HG03575 (cell line): Measurements from ENCODE around the gene DMD.
"Not testable (repeated sequence)": the region's sequence is repeated elsewhere in the genome, so short reads cannot be mapped to it uniquely, and the experiment has no call there.

Source experiments
- ATAC-seq: cut with Tn5 transposase; IDR thresholded peaks from one replicate; pipeline ENCODE4 v1.9.1; 2021; ENCODE audit not compliant: unreplicated experiment, insufficient number of reproducible peaks, low FRiP score; ENCODE audit errors: extremely low read depth

The DMD gene

DNA sequence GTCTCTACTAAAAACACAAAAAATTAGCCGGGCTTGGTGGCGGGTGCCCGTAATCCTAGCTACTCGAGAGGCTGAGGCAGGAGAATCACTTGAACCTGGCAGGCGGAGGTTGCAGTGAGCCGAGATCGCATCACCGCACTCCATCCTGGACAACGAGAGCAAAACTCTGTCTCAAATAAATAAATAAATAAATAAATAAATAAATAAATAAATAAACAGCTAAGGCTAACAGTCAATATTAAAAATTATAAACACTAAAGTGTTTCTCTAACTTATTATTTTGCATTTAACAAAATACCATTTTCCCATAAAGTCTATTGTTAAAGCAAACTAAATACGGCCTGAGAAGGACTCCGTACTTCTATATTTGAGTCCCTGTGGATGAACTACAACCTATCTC lies 137.7 kb downstream of the DMD start:
- ATAC-seq: not testable (repeated sequence)

DNA sequence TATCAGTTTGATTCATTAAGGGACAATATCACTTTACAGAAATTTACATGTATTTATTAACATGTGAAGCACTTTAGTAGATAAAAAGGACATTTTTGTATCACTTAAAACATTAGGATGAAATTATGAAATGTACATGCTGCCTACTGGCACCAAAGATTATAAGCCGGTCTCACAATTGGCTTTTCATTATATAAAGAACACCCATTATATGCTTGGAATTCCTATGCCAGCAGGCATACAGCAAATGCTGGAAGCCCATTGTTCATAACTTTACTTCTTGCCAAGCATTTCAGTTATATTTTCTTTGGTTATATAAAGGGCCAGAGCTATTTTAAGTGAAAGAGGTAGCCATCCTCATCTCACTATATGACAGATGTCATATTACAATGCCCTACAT lies 145.9 kb downstream of the DMD start:
- ATAC-seq: no peak

DNA sequence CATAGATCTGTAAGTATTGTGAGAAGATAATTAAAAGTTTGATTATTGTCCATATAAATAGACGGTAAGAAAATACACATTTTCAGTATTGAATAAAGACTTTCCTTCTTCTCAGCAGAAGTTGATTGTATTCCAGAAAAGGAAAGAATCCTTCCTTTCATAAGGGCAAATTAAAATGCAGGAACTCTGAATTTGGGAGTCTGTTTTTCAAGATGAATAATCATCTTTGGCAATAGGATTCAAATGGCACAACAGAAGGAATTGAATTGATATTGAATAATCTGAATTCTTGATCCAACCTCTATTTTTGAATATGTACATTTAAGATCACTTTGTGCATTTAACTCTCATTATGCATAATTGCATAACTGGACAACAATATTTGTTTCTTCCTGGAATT lies 149.3 kb downstream of the DMD start:
- no peak for ATAC-seq

DNA sequence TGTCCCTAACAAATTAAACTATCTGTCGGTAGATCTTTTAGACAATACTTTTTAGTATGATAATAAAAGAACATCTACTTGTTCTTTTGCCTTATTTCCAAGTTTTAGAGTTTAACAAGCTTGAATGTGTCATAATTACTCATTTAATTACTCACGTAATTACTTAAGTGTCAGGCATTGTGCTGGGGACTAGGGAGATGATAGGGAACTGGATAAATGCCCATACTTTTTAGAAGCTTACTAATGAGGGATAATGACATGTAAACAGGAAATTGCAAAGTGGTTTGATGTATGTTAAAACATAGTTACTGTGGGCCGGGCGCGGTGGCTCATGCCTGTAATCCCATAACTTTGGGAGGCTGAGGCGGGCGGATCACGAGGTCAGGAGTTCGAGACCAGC lies 158.3 kb downstream of the DMD start:
- no peak for ATAC-seq

DNA sequence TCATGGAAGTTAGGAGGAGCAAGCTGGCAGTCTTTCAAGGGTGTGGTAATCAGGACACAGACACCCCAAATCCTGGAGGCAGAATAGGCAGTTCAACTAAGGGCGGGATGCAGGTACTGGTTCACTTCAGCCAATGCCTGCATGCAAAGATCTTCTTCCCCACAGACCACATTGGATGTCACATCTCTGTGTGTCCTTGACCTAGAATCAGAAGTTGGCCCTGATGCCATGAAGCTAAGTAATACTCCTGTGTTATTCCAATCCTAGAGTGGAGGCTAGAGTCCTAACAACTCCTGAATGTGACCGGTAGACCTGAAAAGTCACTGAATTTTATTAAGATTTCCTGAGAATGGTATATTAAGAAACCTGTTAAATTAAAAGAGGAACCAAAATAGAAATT lies 165.5 kb downstream of the DMD start:
- no peak for ATAC-seq

DNA sequence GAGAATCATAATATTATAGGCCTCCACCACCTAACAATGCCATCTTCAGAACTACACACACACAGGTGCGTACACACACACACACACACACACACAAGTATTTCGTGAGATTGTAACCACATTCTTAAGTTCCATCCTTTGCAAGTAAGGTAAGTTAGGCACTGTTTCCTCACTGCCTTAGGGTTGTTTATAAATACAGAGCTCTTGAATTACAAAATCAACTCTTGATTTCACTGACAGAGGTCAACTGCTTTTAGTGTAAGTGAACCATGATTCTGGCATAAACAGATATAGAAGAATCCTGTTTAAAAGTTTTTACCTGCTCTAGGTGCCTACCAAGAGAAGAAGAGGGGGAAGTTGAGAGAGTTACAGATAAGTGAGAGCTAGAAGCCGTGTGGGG lies 166.1 kb downstream of the DMD start:
- no peak for ATAC-seq

DNA sequence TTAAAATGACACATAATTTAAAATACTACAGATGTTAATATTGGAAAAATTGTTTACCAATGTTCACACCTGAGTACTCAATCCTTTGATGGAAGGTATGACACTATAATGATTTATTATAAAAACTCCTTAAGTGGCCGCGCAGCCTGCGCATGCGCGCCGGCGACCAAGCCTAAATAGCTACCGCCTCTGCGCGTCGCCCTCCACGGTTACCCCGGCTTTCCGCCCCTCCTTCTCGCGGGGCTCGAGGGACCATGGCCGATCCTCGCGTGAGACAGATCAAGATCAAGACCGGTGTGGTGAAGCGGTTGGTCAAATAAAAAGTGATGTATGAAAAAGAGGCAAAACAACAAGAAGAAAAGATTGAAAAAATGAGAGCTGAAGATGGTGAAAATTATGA lies 170.2 kb downstream of the DMD start:
- ATAC-seq: no peak

DNA sequence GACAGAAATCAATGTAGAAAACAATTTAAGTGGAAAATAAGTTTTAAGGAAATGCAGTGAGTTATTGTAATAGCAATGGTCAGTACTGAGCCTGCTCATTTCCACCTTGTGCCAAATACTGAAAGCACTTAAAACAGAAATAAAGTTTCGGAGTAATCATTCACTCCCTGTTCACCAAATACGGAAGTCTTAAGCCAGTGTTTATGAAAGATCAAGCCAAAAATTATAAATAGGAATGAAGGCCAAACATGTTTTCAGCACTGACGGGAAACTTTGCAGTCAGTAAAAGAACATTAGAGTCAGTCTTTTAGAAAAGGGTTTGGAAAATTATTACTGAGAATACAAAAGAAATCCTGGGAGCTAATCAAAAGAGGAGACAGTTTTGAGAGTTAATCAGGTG lies 178.6 kb downstream of the DMD start:
- ATAC-seq: no peak

DNA sequence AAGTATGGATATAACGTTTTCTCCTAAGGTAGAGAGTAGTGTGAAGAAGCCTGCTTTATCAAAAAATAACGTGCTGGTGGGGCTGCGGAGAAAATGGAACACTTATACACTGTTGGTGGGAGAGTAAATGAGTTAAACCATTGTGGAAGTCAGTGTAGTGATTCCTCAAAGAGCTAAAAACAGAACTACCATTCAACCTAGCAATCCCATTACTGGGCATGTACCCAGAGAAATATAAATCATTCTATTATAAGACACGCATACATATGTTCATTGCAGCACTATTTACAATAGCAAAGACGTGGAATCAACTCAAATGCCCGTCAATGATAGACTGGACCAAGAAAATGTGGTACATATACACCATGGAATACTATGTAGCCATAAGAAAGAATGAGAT lies 196.4 kb downstream of the DMD start:
- no peak for ATAC-seq

DNA sequence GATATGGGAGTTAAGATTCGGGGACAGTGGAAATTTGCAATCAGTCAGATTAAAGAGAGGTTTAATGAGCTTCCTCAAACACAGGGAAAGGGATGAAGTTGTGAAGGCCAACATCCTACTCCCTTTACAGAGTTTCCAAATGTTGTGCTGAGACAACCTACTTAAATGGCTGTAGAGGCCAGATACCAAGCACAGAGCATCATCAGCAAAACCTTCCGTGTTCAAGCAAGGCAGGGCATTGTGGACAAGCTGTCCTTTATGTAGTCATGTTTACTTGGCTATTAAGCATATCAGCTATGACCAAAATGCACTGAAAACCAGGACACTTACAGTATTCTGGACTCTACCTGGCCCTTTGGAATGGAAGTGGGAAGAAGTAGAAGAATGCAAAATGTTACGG lies 197.3 kb downstream of the DMD start:
- ATAC-seq: no peak

DNA sequence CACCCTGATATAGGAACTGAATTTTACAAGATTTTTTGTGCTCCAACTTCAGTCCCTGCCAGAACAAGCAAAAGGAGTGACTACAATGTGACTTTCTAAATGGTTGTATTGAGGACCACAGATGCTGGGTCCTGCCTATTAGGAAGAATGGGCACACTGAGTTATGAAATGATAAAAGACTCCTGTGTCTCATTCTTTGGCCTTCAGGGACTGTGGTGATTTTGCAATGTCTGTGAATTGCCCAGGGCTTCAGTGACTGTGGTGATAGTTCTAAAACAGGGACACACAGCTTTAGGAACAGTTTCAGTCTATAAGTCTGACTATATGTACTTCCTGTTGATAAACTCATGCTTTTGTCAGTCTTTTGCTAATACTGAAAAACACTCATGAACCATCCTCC lies 210.2 kb downstream of the DMD start:
- ATAC-seq: no peak

DNA sequence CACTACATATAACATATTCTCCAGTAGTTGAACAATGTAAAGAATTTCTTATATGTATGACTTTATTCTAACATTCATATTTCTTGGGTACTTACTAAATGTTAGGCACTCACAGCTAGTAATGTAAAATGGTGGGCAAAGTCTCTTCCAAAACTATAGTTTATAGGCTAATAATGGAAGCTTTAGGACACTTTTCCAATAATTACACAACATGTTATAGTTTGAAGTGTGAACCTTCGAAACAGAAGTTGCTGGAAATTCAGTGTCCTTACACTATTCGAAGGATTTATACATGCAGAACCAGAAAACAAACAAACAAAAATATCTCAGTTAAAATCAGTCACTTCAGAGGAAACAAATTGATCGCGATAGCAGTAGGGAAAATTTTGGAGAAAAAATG lies 212.6 kb downstream of the DMD start:
- ATAC-seq: no peak

DNA sequence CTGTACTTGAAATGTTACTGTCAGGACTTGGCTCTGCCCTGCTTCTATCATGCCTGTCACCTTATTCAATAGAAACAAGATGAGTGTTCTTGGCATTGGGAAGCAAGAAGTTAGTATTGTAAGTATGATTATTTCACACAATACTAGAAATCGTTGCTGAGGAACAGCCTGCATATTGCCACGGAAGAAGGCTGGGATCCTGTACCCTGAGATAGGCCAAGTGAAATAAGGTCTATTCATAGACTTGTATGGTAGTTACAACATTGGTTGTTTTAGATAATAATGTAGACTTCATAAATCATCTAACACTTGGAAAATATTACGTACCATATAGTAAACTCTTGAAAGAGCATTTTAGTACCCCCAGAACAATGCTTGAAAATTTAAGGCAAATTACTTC lies 215.9 kb downstream of the DMD start:
- ATAC-seq: no peak

DNA sequence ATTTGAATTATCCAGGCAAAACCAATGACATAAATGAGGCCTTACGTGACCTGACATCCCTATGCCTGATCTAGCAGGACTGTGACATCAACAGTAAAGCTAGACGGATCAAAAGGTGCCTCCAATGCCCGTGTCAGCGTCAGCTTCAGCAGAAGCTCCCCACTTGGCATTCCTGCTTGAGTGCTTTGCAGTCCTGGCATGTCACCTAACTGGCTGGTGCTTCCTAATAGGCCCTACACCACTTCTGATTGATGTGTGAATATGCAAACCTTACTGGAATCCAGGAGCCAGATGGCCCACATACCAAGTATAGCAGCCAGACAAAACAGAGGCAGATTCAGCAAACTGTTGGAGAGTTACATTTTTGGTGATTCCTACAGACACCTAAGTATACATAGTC lies 224.2 kb downstream of the DMD start:
- no peak for ATAC-seq

DNA sequence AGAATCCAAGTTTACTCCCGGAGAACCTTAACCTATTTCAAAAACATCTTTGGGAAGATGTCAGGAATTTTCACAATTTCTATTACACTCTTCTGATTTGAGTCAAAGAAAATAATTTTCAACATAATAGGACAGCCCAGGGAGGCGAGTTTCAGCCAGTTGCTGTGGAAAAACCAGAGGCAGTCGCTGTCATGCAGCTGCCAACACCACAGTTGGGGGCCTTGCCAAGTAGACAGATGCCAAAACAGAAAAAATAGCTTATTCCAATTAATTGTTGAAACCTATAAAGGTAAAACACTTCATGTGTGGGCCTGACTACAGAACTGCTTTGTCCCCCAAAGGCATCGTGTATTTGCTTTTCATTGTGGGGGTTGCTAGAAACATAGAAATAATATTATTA lies 225.8 kb downstream of the DMD start:
- no peak for ATAC-seq

DNA sequence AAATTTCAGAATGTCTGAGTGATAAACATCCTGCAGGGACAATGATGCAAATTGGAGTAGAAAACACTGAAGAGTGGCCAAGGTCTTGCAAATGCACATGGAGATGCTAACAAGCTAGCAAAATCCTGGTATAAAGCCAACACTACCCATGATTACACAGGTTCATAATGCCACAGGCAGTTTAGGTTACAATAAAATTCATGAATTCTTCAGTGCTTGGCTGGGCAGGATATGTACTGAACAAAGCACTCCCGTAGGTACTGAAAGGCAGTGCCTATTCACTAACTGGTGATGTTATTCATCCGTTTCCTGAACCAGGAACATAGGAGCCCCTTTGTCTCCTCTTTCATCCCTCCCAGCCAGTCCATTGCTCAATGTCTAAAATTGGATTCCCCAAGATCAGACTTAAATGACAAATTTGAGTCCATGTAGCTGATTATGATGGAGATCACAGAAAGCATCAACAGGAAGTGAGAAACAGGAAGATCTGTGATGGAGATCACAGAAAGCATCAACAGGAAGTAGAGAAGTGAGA lies 244.5 kb downstream of the DMD start:
- ATAC-seq: no peak

DNA sequence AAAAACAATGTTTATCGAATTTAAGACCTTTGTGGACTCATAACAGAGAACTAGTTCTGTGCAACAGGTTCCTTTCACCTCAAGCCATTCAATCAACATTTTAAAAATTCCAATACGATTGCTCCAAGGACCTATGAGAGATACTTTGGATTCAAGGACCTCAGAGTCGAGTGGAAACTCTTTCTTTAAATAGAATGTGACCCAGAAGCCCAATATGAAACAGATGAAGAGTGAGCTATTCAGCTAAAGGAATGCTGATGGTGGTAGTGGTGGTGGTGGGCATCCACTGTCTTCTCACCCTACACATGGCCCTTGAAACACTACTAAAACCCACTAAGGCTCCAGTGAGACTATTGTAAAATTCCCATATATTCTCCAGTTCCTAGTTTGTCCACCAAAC lies 257.2 kb downstream of the DMD start:
- no peak for ATAC-seq

DNA sequence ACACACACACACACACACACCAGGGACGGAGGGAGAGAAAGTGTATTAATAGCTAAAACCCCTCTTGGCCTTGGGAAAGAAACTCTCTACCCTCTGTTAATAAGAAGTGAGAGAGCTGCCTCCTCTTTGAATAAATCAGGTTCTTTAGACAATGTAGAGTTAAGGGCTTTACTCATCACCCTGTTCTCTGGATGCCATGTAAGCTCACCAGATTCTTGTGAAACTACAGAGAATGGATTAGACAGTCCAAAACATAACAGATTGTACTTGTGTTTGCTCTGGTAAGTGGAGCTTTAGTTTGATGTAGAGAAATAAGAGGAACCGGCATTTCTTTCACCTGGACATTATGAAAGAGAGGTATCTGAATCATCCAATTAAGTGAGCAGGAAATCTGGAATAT lies 263.2 kb downstream of the DMD start:
- ATAC-seq: no peak

DNA sequence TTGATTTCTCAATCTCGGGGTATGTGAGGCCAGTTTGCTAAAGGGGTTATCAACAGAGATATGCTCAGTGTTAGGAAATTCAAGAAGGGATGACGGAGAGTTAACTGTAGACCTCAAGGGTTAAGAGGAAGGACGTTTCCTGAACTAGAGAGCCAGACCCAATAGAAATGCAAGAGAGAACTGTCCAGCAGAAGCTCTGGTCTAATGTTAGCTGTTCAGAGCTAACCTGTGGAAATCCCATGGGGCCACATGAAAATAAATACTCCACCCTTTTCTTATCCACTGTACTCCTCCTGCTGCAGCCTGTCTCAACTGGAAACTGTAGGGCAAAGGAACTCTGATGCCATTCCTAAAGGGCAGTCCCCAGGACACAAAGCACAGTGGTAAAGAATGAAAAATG lies 274.3 kb downstream of the DMD start:
- no peak for ATAC-seq

DNA sequence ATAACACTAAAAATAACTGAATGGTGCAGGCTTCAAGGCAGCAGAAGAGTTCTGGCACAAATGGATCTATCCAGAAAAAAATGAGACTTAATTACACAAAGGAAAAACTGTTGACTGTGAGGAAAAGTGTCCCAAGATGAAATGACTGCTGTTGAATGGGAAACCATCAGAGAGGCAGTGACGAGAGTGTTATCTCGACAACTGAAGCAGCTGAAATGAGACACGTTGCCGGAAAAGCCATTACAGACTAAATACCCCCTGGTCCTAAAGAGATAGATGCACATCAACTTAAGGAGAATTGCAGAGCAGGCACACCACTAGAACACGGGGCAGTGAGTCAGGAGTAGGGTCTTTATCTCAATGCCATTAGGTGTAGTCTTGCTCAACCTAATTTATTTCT lies 277.8 kb downstream of the DMD start:
- ATAC-seq: no peak

DNA sequence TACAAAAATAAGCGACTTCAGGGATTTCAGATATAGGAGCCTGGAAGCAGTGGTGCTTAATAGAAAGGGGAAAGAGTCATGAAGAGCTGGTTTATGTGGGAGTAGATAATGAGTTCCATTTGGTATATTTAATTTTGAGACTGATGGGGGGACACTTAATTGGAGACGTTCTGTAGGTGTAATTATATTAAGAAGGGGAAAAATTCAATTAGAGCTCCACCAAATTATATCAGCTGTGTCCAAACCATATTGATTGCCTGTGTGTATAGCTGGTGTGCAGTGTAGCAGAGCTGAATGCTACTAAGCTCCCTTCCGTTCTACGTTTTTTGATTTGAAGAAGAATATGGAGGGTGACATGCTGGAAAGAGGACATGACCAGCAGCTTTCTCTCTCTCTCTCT lies 282.3 kb downstream of the DMD start:
- ATAC-seq: no peak

DNA sequence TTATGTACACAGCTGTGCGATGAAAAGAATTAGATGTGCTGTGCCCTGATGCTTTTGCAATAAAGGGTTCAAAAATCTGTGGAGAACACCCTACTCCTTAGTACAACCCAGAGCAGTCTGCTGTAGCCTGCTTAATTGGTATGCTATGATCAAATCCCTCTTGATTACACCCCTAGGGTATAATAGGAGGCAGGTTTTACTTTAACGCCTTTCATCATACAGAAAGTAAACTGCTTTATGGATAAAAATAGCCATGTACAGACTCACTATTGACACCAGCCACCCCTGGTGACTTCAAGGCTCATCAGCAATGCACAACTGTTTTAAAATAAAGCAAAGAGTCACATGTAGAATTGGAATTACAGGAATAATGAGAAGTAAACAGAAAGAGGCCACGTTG lies 315.3 kb downstream of the DMD start:
- ATAC-seq: no peak
